ENCODE data around the gene SF3B3.

GRCh38 chr16:70601576-70602575, 78.3 kb downstream of the SF3B3 start:
- TF ChIP-seq POLR2A (IDR thresholded peaks at IDR 0.05; ENCODE audit: extremely low read depth, insufficient read length) (no peak), CTCF (IDR thresholded peaks at IDR 0.05; ENCODE audit: low read depth, low read length) (no peak), MAX (IDR thresholded peaks at IDR 0.05; ENCODE audit: low read depth, low read length) (no peak), MYC (IDR thresholded peaks at IDR 0.05; ENCODE audit: low read depth, low read length) (no peak)
